Neural cell (in vitro differentiated cells): ENCODE measurements around the gene VPS41.

Source experiments
- EP300 ChIP-seq: fragments of 450-650 bp; conservative IDR thresholded peaks from 2 replicates; pipeline ENCODE4 v1.6.1; 2014; ENCODE audit warnings: antibody characterized with exemption, mild to moderate bottlenecking, moderate library complexity; ENCODE audit not compliant: poor library complexity, severe bottlenecking
- RAD21 ChIP-seq: fragments of 450-650 bp; conservative IDR thresholded peaks from 2 replicates; pipeline ENCODE4 v1.6.1; 2014; ENCODE audit warnings: antibody characterized with exemption, mild to moderate bottlenecking, moderate library complexity
- SMC3 ChIP-seq: fragments of 450-650 bp; conservative IDR thresholded peaks from 2 replicates; pipeline ENCODE4 v1.6.1; 2014; ENCODE audit warnings: antibody characterized with exemption, mild to moderate bottlenecking, moderate library complexity; ENCODE audit not compliant: poor library complexity
- TF ChIP-seq, protein P1 (sequence below): fragments of 450-650 bp; IDR thresholded peaks from 2 replicates; pipeline ENCODE4 v1.5.1; 2014; ENCODE audit warnings: antibody characterized with exemption, mild to moderate bottlenecking, moderate library complexity; ENCODE audit not compliant: poor library complexity, severe bottlenecking

DNA sequence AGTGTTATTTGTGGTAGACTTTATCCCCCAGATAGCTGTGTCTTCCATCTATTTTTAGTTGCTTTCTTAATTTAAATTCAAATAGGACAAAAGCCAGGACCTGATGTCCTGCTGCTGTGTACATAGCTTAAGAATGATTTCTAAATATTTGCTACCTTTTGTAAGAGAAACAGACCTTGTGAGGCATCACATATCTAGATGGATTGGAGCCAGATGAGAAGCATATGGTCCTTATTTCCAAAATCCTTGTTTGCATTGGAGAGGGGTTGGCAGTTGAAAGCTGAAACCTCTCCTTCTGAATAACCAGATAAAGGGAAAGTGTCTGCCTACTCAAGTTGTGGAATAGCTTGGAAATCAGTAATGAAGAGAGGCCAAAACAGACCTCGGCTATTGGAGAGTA, 227.1 kb downstream of the VPS41 start:
- TF ChIP-seq, protein P1, sequence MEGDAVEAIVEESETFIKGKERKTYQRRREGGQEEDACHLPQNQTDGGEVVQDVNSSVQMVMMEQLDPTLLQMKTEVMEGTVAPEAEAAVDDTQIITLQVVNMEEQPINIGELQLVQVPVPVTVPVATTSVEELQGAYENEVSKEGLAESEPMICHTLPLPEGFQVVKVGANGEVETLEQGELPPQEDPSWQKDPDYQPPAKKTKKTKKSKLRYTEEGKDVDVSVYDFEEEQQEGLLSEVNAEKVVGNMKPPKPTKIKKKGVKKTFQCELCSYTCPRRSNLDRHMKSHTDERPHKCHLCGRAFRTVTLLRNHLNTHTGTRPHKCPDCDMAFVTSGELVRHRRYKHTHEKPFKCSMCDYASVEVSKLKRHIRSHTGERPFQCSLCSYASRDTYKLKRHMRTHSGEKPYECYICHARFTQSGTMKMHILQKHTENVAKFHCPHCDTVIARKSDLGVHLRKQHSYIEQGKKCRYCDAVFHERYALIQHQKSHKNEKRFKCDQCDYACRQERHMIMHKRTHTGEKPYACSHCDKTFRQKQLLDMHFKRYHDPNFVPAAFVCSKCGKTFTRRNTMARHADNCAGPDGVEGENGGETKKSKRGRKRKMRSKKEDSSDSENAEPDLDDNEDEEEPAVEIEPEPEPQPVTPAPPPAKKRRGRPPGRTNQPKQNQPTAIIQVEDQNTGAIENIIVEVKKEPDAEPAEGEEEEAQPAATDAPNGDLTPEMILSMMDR = no peak
- no peak for TF ChIP-seq EP300
- TF ChIP-seq SMC3 = no peak
- no peak for TF ChIP-seq RAD21
